B cell (primary cell): ENCODE data around the gene ASTN2. TPM values are rescaled to one million over a fixed set of nuclear protein-coding genes. Genes with fewer than 3 reads are reported as not detected.

Experiments used
- ATAC-seq: fragments of 200-7000 bp; cut with Tn5 transposase; one replicate; pipeline ENCODE4 v1.10.0; 2021; ENCODE audit warnings: low read depth, mild to moderate bottlenecking, moderate number of reproducible peaks, moderate library complexity
- CTCF ChIA-PET: fragments of 350-600 bp; sonication (Branson Sonifier 250); formaldehyde crosslinking; loops from one replicate; lab custom pipeline; 2021; ENCODE audit warnings: antibody characterized with exemption, inconsistent platforms; lab: Charles Lee
- POLR2A ChIA-PET: fragments of 350-600 bp; sonication (Branson Sonifier 250); formaldehyde crosslinking; loops from one replicate; lab custom pipeline; 2021; ENCODE audit warnings: antibody characterized with exemption; lab: Charles Lee
- DNase-seq: peaks from one replicate; pipeline ENCODE4 v3.0.0; 2013
- H2AFZ ChIP-seq: 2 replicates; pipeline ENCODE4 v1.6.1; 2012; ENCODE audit warnings: mild to moderate bottlenecking, low read depth, low read length; ENCODE audit not compliant: insufficient read depth, poor library complexity, severe bottlenecking
- H3K27ac ChIP-seq, 2 donors: 1 replicate in 1 of 2; 2 replicates in 1 of 2; pipeline ENCODE4 v1.5.1; 2012 to 2013; ENCODE audit warnings: low read length in 2 of 2, mild to moderate bottlenecking in 2 of 2, moderate library complexity in 1 of 2
- H3K27me3 ChIP-seq, 4 experiments: fragments of 200-600 bp in 1 of 4; sonication (generic) in 1 of 4; replicated peaks in 1 of 4; 1 replicate in 2 of 4; 2 replicates in 2 of 4; pipeline versions ENCODE4 v1.6.1 to v1.7.0; 2013 to 2016; ENCODE audit warnings: low read length in 3 of 4, mild to moderate bottlenecking in 2 of 4, mixed read lengths in 1 of 4, moderate library complexity in 1 of 4; ENCODE audit not compliant: insufficient read depth in 4 of 4, control insufficient read depth in 3 of 4; ENCODE audit errors: control extremely low read depth in 1 of 4
- H3K36me3 ChIP-seq, 2 experiments: replicated peaks in 1 of 2; 1 replicate in 1 of 2; 2 replicates in 1 of 2; pipeline versions ENCODE4 v1.6.1 to v1.7.1; 2013; ENCODE audit warnings: low read length in 1 of 2; ENCODE audit not compliant: insufficient read depth in 2 of 2, control insufficient read depth in 1 of 2; ENCODE audit errors: control extremely low read depth in 1 of 2, extremely low read depth in 1 of 2
- H3K4me1 ChIP-seq, 2 donors: fragments of 200-600 bp in 1 of 2; sonication (generic) in 1 of 2; 1 replicate in 1 of 2; 2 replicates in 1 of 2; pipeline versions ENCODE4 v1.5.1 to v1.6.1; 2013 to 2017; ENCODE audit warnings: low read length in 2 of 2; ENCODE audit not compliant: control insufficient read depth in 2 of 2, insufficient read depth in 2 of 2
- H3K4me2 ChIP-seq: replicated peaks from 2 replicates; pipeline ENCODE3; 2012; ENCODE audit warnings: mild to moderate bottlenecking, low read depth, low read length; ENCODE audit not compliant: poor library complexity, severe bottlenecking
- H3K4me3 ChIP-seq, 5 experiments: fragments of 200-600 bp in 1 of 5; sonication (generic) in 1 of 5; 1 replicate in 3 of 5; 2 replicates in 2 of 5; pipeline versions ENCODE4 v1.5.1 to v1.7.0; 2011 to 2016; ENCODE audit warnings: low read length in 4 of 5, mild to moderate bottlenecking in 4 of 5, low read depth in 2 of 5, control low read depth in 1 of 5, moderate library complexity in 1 of 5; ENCODE audit not compliant: insufficient read depth in 1 of 5; ENCODE audit errors: control extremely low read depth in 1 of 5, extremely low read depth in 1 of 5
- H3K79me2 ChIP-seq: fragments of 200-600 bp; sonication (generic); one replicate; pipeline ENCODE4 v1.6.0; 2016; ENCODE audit warnings: low read length; ENCODE audit not compliant: control insufficient read depth, insufficient read depth
- H3K9ac ChIP-seq: fragments of 200-600 bp; sonication (generic); 2 replicates; pipeline ENCODE4 v1.6.1; 2017; ENCODE audit warnings: mild to moderate bottlenecking, low read length, moderate library complexity
- H3K9me3 ChIP-seq, 3 donors: one replicate each; pipeline versions ENCODE4 v1.6.1 to v1.7.1; 2013; ENCODE audit warnings: low read length in 2 of 3; ENCODE audit not compliant: control insufficient read depth in 2 of 3, insufficient read depth in 1 of 3; ENCODE audit errors: control extremely low read depth in 1 of 3
- H4K20me1 ChIP-seq: 2 replicates; pipeline ENCODE4 v1.6.0; 2012; ENCODE audit warnings: mild to moderate bottlenecking, low read length; ENCODE audit not compliant: insufficient read depth, control insufficient read depth, poor library complexity, severe bottlenecking
- H3K27ac Mint-ChIP-seq: one replicate; pipeline ENCODE4 v1.8.0; 2021; ENCODE audit warnings: mixed read lengths
- H3K27me3 Mint-ChIP-seq: one replicate; pipeline ENCODE4 v1.8.0; 2021; ENCODE audit warnings: mixed read lengths
- H3K4me1 Mint-ChIP-seq: one replicate; pipeline ENCODE4 v1.8.0; 2021; ENCODE audit warnings: mixed read lengths
- H3K4me3 Mint-ChIP-seq: one replicate; pipeline ENCODE4 v1.8.0; 2021; ENCODE audit warnings: mixed read lengths
- H3K9me3 Mint-ChIP-seq: one replicate; pipeline ENCODE4 v1.8.0; 2022; ENCODE audit warnings: mixed read lengths; ENCODE audit not compliant: insufficient read depth
- EZH2 ChIP-seq: IDR thresholded peaks from 2 replicates; pipeline ENCODE4 v1.6.1; 2012; ENCODE audit warnings: borderline replicate concordance, low read depth, mild to moderate bottlenecking, moderate library complexity, low read length; ENCODE audit not compliant: insufficient read depth, poor library complexity, severe bottlenecking
- WGBS: methylation state at CpG from one replicate; pipeline ENCODE4 v1.1.5; 2013; ENCODE audit warnings: missing lambda C conversion rate; ENCODE audit not compliant: insufficient coverage; 5-methylcytosine and 5-hydroxymethylcytosine counted together
- intact Hi-C: fragments of 100-400 bp; cut with micrococcal nuclease; formaldehyde crosslinking; loops from one replicate; pipeline ENCODE4 v1.10.0; 2022
- polyA plus RNA-seq: library from polyadenylated mRNA; depleted of rRNA; stranded (reverse); fragments of >200 nt; gene quantifications from 2 replicates; pipeline ENCODE4 v1.2.3, GENCODE V29; 2012
- total RNA-seq, 2 donors: library from RNA; stranded (reverse); fragments of 120-200 nt in 1 of 2; gene quantifications; 1 replicate in 1 of 2; 2 replicates in 1 of 2; pipeline versions ENCODE4 v1.2.3 to v1.2.4, GENCODE V29; 2013 to 2022
- TF ChIP-seq, protein P1 (sequence below): fragments of 200-600 bp; IDR thresholded peaks from one replicate; pipeline ENCODE4 v1.8.0; 2022; ENCODE audit warnings: antibody characterized with exemption, mild to moderate bottlenecking

Gene ASTN2
- total and polyA plus RNA-seq, 2 donors (not counting 1 experiment from before 2014, with no cell fraction given), result 1.2 to 3.6 TPM

DNA sequence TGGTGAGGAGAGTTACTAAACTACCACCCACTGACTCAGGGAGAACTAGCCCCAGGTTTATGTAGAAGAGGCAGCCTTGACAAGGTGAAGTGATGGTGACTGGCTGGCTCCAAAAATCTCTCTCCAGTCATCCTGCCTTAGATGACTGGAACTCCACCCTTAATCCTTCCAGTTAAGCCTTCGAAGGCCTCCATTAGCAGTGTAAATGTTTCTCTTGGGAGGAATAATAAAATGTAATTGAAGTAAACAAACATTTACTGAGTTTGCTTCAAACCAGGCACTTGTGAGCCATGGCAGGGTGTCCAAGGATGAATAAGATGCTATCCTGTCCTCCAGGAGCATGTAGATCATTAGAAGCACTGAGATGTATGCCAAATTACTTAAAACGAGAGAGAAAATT, 35.5 kb downstream of the ASTN2 start:
- no peaks in the 10 kb centered on the region for H3K36me3 ChIP-seq
- H3K4me3 ChIP-seq, result no peak overlapping the region
- WGBS, result no CpG with 5 or more reads among the region's 2 CpGs
- no peaks in the 10 kb centered on the region for H4K20me1 ChIP-seq
- no peak overlapping the region for H3K4me2 ChIP-seq
- ATAC-seq (no peak), DNase-seq (no peak)
- no peaks in the 10 kb centered on the region for H3K27me3 ChIP-seq
- H3K79me2 ChIP-seq, result no peaks in the 10 kb centered on the region
- no peaks in the 10 kb centered on the region for H3K9me3 ChIP-seq
- Mint-ChIP-seq H3K9me3 (no peaks in the 10 kb centered on the region), H3K4me3 (no peak overlapping the region), H3K27me3 (peaks cover 3% of the 10 kb centered on the region), H3K27ac (no peak overlapping the region), H3K4me1 (no peaks in the 10 kb centered on the region)
- TF ChIP-seq, protein P1, sequence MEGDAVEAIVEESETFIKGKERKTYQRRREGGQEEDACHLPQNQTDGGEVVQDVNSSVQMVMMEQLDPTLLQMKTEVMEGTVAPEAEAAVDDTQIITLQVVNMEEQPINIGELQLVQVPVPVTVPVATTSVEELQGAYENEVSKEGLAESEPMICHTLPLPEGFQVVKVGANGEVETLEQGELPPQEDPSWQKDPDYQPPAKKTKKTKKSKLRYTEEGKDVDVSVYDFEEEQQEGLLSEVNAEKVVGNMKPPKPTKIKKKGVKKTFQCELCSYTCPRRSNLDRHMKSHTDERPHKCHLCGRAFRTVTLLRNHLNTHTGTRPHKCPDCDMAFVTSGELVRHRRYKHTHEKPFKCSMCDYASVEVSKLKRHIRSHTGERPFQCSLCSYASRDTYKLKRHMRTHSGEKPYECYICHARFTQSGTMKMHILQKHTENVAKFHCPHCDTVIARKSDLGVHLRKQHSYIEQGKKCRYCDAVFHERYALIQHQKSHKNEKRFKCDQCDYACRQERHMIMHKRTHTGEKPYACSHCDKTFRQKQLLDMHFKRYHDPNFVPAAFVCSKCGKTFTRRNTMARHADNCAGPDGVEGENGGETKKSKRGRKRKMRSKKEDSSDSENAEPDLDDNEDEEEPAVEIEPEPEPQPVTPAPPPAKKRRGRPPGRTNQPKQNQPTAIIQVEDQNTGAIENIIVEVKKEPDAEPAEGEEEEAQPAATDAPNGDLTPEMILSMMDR, result no peak
- no peak for TF ChIP-seq EZH2
- no peak overlapping the region for H3K9ac ChIP-seq
- ChIA-PET CTCF (no interaction called here), POLR2A (no interaction called here)
- no peak overlapping the region for H3K27ac ChIP-seq
- intact Hi-C loops, result no loop called here
- no peak overlapping the region for H2AFZ ChIP-seq
- H3K4me1 ChIP-seq, result no peaks in the 10 kb centered on the region

DNA sequence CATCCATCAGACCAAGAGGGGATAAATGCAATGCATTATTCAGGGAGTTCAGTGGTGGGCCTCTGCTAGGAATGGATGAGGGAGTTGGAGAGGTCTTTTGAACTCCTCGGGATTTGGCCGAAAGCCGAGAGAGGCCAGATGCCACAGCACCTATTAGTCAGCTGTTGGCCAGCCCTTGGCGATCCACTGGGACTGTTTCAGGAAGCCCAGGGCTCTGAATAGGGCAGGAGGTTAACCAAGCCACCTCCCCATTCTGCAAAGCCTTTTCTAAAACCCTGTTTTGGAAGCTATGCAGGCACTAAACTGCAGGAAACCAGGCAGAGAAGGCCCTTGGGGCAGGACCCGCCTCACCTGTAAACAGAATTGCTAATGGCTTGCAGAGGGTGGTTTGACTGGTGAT, 37.8 kb downstream of the ASTN2 start:
- DNase-seq (no peak), ATAC-seq (no peak)
- Mint-ChIP-seq H3K4me1 (no peaks in the 10 kb centered on the region), H3K27ac (no peak overlapping the region), H3K9me3 (no peaks in the 10 kb centered on the region), H3K27me3 (peaks cover 3% of the 10 kb centered on the region), H3K4me3 (no peak overlapping the region)
- Histone ChIP-seq H2AFZ (no peak overlapping the region), H3K4me1 (no peaks in the 10 kb centered on the region), H3K9ac (no peak overlapping the region), H3K27ac (no peak overlapping the region), H4K20me1 (no peaks in the 10 kb centered on the region), H3K79me2 (no peaks in the 10 kb centered on the region), H3K4me3 (no peak overlapping the region), H3K4me2 (no peak overlapping the region), H3K36me3 (no peaks in the 10 kb centered on the region), H3K9me3 (no peaks in the 10 kb centered on the region), H3K27me3 (no peaks in the 10 kb centered on the region)
- ChIA-PET POLR2A (no interaction called here), CTCF (no interaction called here)
- intact Hi-C loops, result no loop called here
- TF ChIP-seq, protein P1, result no peak
- no peak for TF ChIP-seq EZH2
- 66% methylated on average over 2 of the region's 5 CpGs for WGBS
